KOPT-K1 (cell line): ENCODE results near the gene DNAH10.

Experiments
- H3K27ac ChIP-seq: fragments of 200-600 bp; sonication (generic); 2 replicates; pipeline ENCODE4 v1.5.1; 2016; ENCODE audit warnings: antibody characterized with exemption, mild to moderate bottlenecking, low read depth, low read length; ENCODE audit not compliant: poor library complexity, severe bottlenecking
- H3K36me3 ChIP-seq: fragments of 200-600 bp; sonication (generic); 2 replicates; pipeline ENCODE4 v1.5.1; 2017; ENCODE audit warnings: antibody characterized with exemption, mild to moderate bottlenecking, low read length, moderate library complexity; ENCODE audit not compliant: insufficient read depth
- H3K9me3 ChIP-seq: fragments of 200-600 bp; sonication (generic); 2 replicates; pipeline ENCODE4 v1.5.1; 2017; ENCODE audit warnings: antibody characterized with exemption, low read length, mild to moderate bottlenecking; ENCODE audit not compliant: insufficient read depth, poor library complexity, severe bottlenecking

Gene DNAH10, protein sequence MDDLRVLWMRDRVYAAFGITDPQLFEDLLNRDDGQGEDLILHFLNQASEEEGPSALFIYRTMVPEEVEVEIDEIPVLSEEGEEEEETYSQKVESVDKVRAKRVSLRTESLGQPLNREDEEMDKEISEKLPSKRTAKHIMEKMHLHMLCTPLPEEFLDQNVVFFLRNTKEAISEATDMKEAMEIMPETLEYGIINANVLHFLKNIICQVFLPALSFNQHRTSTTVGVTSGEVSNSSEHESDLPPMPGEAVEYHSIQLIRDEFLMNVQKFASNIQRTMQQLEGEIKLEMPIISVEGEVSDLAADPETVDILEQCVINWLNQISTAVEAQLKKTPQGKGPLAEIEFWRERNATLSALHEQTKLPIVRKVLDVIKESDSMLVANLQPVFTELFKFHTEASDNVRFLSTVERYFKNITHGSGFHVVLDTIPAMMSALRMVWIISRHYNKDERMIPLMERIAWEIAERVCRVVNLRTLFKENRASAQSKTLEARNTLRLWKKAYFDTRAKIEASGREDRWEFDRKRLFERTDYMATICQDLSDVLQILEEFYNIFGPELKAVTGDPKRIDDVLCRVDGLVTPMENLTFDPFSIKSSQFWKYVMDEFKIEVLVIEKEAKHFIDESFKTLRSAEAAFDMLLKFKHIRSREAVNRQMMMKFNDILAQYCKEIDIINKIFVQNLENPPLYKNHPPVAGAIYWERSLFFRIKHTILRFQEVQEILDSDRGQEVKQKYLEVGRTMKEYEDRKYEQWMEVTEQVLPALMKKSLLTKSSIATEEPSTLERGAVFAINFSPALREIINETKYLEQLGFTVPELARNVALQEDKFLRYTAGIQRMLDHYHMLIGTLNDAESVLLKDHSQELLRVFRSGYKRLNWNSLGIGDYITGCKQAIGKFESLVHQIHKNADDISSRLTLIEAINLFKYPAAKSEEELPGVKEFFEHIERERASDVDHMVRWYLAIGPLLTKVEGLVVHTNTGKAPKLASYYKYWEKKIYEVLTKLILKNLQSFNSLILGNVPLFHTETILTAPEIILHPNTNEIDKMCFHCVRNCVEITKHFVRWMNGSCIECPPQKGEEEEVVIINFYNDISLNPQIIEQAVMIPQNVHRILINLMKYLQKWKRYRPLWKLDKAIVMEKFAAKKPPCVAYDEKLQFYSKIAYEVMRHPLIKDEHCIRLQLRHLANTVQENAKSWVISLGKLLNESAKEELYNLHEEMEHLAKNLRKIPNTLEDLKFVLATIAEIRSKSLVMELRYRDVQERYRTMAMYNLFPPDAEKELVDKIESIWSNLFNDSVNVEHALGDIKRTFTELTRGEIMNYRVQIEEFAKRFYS (N-terminal part only)

DNA sequence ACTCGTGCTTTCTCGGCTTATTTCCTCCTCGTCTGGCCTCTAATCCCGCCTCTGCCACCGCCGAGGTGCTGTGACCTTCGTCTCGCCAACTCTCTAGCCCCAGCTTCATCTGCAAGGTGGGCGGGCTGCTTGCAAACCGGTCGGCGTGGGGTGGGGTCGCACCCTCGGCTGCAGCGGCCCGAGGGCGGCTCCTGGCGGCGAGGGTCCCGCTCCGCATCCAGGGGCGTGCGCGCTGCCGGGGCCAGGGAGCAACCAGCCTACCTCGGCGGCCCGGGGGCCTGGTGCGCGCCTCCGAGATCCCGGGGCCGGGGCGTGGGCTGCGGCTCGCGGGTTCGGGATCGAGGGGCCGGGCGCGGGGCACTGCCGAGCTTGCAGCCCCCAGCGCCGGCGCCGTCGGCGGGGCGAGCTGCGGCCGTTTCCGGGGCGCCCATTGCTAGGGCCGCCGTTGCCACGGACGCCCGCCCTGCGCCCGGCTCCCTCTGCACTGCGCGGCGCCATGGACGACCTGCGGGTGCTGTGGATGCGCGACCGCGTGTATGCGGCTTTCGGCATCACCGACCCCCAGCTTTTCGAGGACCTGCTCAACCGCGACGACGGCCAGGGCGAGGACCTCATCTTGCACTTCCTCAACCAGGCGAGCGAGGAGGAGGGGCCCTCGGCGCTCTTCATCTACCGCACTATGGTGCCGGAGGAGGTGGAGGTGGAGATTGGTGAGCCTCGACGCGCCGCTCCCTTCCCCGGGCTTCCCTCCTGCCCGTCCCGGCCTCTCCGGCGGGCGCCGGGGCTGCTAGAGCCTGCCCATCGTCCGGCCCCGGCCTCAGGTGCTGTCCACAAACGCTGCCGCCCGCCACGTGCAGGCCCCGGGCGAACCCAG lies at the start of gene DNAH10:
DNAH10 (plus strand) TSS at position 461 of the 874 bp plus-strand sequence; CDS start at position 497, 36 bp downstream.
- Histone ChIP-seq H3K27ac (no peak within 1 kb of the TSS), H3K9me3 (no peaks in the 10 kb centered on the region), H3K36me3 (peaks cover 49% of the 10 kb centered on the region)

- no peaks in the 10 kb centered on the region for H3K9me3 ChIP-seq
Measured at GRCh38 chr12:123712780-123713319, 49.3 kb upstream of the DNAH10 start.

GRCh38 chr12:123713398-123713797 lies 48.7 kb upstream of the DNAH10 start:
- Histone ChIP-seq H3K36me3 (peaks cover 13% of the 10 kb centered on the region), H3K9me3 (no peaks in the 10 kb centered on the region), H3K27ac (peak overlapping the region; percentile 87)

More at GRCh38 chr12:123712780-123713319, 49.3 kb upstream of the DNAH10 start:
- peak overlapping the region; percentile 87 for H3K27ac ChIP-seq
- peaks cover 9% of the 10 kb centered on the region; the same call in 1 of the 2 replicates for H3K36me3 ChIP-seq

- Histone ChIP-seq H3K36me3 (peaks cover 19% of the 10 kb centered on the region), H3K9me3 (no peaks in the 10 kb centered on the region), H3K27ac (no peak overlapping the region)
Measured at GRCh38 chr12:123713823-123714585, 48.1 kb upstream of the DNAH10 start.

DNA sequence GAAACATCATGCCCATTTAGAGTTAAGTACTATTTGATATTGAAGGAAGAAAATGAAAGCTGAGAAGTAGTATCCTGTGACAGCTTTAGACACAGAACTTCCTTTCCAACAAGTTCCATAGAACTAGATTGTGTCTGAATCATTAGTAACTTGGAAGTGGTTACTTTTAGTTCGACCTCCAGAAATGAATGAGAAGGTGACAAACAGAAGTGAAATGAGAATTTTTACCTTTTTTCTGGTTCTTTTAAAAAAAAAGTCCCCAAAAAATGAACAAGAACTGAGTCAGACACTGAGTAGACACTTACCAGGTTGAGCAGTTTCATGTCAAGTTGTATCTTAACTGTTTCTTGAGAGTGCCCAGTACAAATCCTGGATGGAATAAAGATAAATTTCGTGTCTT lies 46.9 kb upstream of the DNAH10 start:
- H3K36me3 ChIP-seq, result peaks cover 31% of the 10 kb centered on the region
- H3K27ac ChIP-seq, result no peak overlapping the region
- H3K9me3 ChIP-seq, result no peaks in the 10 kb centered on the region

DNA sequence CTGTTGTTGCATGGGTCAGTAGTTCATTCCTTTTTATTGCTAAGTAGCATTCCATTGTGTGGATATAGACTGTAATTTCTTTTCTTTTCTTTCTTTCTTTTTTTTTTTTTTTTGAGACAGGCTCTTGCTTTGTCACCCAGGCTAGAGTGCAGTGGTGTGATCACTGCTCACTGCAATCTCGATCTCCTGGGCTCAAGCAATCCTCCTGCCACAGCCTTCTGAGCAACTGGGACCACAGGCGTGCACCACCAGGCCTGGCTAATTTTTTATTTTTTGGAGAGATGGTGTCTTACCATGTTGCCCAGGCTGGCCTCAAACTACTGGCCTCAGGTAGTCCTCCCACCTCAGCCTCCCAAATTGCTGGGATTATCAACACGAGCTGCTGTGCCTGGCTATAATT lies 44.8 kb upstream of the DNAH10 start:
- Histone ChIP-seq H3K27ac (no peak overlapping the region), H3K9me3 (no peaks in the 10 kb centered on the region), H3K36me3 (peaks cover 52% of the 10 kb centered on the region)

- H3K9me3 ChIP-seq, result no peaks in the 10 kb centered on the region
- H3K27ac ChIP-seq, result no peak overlapping the region
- peaks cover 68% of the 10 kb centered on the region for H3K36me3 ChIP-seq
Measured at GRCh38 chr12:123720141-123720814, 41.8 kb upstream of the DNAH10 start.

GRCh38 chr12:123721245-123721644 lies 40.9 kb upstream of the DNAH10 start:
- Histone ChIP-seq H3K27ac (no peak overlapping the region), H3K9me3 (no peaks in the 10 kb centered on the region), H3K36me3 (peaks cover 77% of the 10 kb centered on the region)

- no peak overlapping the region for H3K27ac ChIP-seq
- peaks cover 88% of the 10 kb centered on the region for H3K36me3 ChIP-seq
- no peaks in the 10 kb centered on the region for H3K9me3 ChIP-seq
Measured at GRCh38 chr12:123723011-123723410, 39.1 kb upstream of the DNAH10 start.

DNA sequence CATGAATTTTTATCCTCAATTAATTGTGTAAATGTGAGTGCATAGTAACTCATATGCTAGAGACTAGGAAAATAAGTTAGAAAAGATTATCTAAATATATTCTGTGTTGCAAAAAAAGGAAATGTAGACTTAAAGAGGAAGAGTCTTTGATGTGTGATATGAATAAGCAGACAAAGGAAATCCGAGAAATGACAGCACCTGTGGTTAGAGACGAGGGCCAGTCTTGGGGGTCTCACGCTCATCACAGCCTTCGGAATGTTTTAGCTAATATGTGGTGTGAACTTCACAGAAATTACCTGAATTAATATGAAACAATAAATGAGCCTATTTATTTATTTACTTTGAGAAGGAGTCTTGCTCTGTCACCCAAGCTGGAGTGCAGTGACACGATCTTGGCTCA lies 38.3 kb upstream of the DNAH10 start:
- Histone ChIP-seq H3K9me3 (no peaks in the 10 kb centered on the region), H3K27ac (no peak overlapping the region), H3K36me3 (peaks cover 90% of the 10 kb centered on the region)

DNA sequence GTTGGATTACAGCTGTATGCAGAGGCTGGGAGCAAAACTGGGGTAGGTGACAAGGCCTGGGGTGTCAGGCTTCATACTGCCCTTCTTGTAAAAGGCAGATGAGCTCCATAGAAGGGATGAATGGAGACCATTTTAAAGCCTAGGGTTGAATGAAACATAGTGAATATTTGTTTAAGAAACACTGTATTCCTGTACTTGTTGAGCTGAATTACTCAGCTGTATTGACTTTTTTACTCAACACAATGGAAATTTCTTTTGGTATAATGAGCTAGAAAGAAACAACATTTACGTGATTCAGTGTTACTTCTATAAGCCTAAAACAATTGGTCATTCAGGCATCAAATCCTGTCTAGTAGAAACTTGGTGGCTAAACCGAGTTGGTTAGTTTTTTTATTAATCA lies 35.9 kb upstream of the DNAH10 start:
- Histone ChIP-seq H3K9me3 (no peaks in the 10 kb centered on the region), H3K27ac (no peak overlapping the region), H3K36me3 (peaks cover 89% of the 10 kb centered on the region)

DNA sequence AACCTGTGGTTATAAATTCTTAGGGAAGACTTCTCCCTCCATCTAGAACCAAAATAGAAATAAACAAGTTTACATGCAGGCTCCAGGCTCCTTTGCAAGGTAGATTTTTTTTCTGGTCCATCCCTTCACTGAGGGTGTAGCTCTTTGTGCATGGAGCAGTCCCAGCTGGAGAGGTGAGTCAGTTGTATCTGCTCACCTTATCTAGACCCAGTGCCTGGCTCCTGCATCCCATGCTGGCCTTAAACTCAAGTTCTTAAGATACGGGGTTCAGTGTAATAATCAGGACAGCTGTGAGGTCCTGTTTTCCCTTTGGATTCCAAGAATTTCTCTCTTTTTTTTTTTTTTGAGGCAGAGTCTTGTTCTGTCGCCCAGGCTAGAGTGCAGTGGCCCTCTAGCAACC lies 35.1 kb upstream of the DNAH10 start:
- no peak overlapping the region for H3K27ac ChIP-seq
- no peaks in the 10 kb centered on the region for H3K9me3 ChIP-seq
- H3K36me3 ChIP-seq, result peaks cover 89% of the 10 kb centered on the region

DNA sequence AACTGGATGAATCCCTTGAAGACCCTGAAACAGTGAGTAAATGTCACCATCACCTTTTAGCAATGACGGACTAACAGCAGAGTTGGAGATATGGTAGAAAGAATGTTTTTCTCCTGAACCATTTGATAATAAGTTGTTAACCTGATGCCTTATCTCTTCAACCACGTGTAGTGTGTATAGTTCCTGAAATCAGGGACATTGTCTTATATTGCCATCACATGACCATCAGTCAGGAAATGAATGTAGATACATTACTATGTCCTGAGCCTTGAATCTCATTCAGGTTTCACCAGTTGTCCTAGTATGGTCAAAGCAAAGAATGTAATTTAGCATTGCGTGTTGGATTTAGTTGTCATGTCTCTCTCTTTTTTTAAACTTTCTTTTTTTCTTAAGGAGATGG lies 34.2 kb upstream of the DNAH10 start:
- H3K36me3 ChIP-seq, result peaks cover 89% of the 10 kb centered on the region
- H3K9me3 ChIP-seq, result no peaks in the 10 kb centered on the region

More for the DNA sequence above, 34.2 kb upstream of the DNAH10 start:
- H3K27ac ChIP-seq, result no peak overlapping the region
